Erythroblast (primary cell): Measurements from ENCODE around the gene RIPK4.

Experiments used
- DNase-seq, 2 experiments: peaks; one replicate each; lab custom pipeline; 2025; lab: John Stamatoyannopoulos, UW
- GATA1 ChIP-seq: IDR thresholded peaks from 2 replicates; pipeline ENCODE4 v1.6.1; 2011; ENCODE audit warnings: low read depth, mild to moderate bottlenecking, control low read depth, low read length, moderate library complexity
- POLR2A ChIP-seq: IDR thresholded peaks from 2 replicates; pipeline ENCODE4 v1.6.1; 2011; ENCODE audit warnings: mild to moderate bottlenecking, low read length

RIPK4 gene

GRCh38 chr21:41749286-41749685 lies 17.6 kb downstream of the RIPK4 start:
- no peak for DNase-seq
- TF ChIP-seq POLR2A (no peak), GATA1 (no peak)

GRCh38 chr21:41747943-41748738 lies 18.7 kb downstream of the RIPK4 start:
- TF ChIP-seq POLR2A: no peak
- TF ChIP-seq GATA1: no peak
- no peak for DNase-seq

- TF ChIP-seq POLR2A: no peak
- TF ChIP-seq GATA1: no peak
Observed at GRCh38 chr21:41746744-41747006, 20.2 kb downstream of the RIPK4 start.

GRCh38 chr21:41745971-41746743 lies 20.7 kb downstream of the RIPK4 start:
- DNase-seq: no peak
- TF ChIP-seq POLR2A (no peak), GATA1 (no peak)

More at GRCh38 chr21:41746744-41747006, 20.2 kb downstream of the RIPK4 start:
- no peak for DNase-seq

- TF ChIP-seq POLR2A (no peak), GATA1 (no peak)
- DNase-seq: no peak
Observed at GRCh38 chr21:41745026-41745820, 21.6 kb downstream of the RIPK4 start.

GRCh38 chr21:41744028-41744930 lies 22.6 kb downstream of the RIPK4 start:
- TF ChIP-seq POLR2A (no peak), GATA1 (no peak)
- no peak for DNase-seq

GRCh38 chr21:41743321-41744027 lies 23.4 kb downstream of the RIPK4 start:
- no peak for DNase-seq
- no peak for TF ChIP-seq POLR2A
- no peak for TF ChIP-seq GATA1

- no peak for DNase-seq
- no peak for TF ChIP-seq GATA1
- TF ChIP-seq POLR2A: no peak
Observed at GRCh38 chr21:41742073-41742875, 24.6 kb downstream of the RIPK4 start.

GRCh38 chr21:41741253-41742072 lies 25.4 kb downstream of the RIPK4 start:
- DNase-seq: no peak
- TF ChIP-seq POLR2A: no peak
- TF ChIP-seq GATA1: no peak

- DNase-seq: no peak
- TF ChIP-seq POLR2A (no peak), GATA1 (no peak)
Observed at GRCh38 chr21:41740604-41741252, 26.1 kb downstream of the RIPK4 start.

- no peak for TF ChIP-seq POLR2A
- no peak for TF ChIP-seq GATA1
Observed at GRCh38 chr21:41739936-41740335, 26.9 kb downstream of the RIPK4 start.

GRCh38 chr21:41739011-41739410 lies 27.8 kb downstream of the RIPK4 start:
- TF ChIP-seq GATA1 (no peak), POLR2A (no peak)

More at GRCh38 chr21:41739936-41740335, 26.9 kb downstream of the RIPK4 start:
- DNase-seq: no peak

More at GRCh38 chr21:41739011-41739410, 27.8 kb downstream of the RIPK4 start:
- DNase-seq: no peak
